ENCODE results near the gene NDUFS4.

Gene NDUFS4

DNA sequence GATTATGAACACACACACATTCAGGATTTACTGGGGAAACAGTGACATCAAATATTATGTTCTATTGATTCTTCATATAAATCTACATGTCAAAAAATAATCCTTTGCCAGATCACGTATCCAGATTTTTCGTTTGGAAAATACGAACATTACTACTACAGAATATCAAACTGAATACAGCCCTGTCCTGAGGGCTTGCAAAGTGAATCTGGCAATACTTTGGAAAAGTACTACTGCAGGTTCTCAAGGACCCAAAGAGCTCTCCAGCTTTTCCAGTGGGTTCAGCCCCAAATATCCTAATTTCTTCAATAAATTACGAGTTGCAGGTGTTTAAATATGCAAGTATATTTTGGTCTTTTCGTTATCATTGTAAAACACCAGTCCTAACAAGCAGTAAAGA, 411 bp upstream of the NDUFS4 start:
- H3K27ac ChIP-seq (ENCODE audit: low read length): 0 out of 2 replicates have a peak overlapping the region, but pooled peaks have one; percentile 54
- no peaks in the 10 kb centered on the region for H3K27me3 ChIP-seq (ENCODE audit: low read depth, low read length)
- peak overlapping the region; percentile 98 for H2AFZ ChIP-seq (ENCODE audit: low read depth, low read length)
- no peak for TF ChIP-seq EZH2phosphoT487 (IDR thresholded peaks at IDR 0.05; ENCODE audit: low read depth)
- TF ChIP-seq, protein P1, sequence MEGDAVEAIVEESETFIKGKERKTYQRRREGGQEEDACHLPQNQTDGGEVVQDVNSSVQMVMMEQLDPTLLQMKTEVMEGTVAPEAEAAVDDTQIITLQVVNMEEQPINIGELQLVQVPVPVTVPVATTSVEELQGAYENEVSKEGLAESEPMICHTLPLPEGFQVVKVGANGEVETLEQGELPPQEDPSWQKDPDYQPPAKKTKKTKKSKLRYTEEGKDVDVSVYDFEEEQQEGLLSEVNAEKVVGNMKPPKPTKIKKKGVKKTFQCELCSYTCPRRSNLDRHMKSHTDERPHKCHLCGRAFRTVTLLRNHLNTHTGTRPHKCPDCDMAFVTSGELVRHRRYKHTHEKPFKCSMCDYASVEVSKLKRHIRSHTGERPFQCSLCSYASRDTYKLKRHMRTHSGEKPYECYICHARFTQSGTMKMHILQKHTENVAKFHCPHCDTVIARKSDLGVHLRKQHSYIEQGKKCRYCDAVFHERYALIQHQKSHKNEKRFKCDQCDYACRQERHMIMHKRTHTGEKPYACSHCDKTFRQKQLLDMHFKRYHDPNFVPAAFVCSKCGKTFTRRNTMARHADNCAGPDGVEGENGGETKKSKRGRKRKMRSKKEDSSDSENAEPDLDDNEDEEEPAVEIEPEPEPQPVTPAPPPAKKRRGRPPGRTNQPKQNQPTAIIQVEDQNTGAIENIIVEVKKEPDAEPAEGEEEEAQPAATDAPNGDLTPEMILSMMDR (IDR thresholded peaks at IDR 0.05; ENCODE audit: low read depth, low read length): no peak
- peaks cover 3% of the 10 kb centered on the region; the same call in 1 of the 2 replicates for H3K9me3 ChIP-seq (ENCODE audit: insufficient read depth, low read length)
- peak overlapping the region; percentile 86 for H3K4me2 ChIP-seq (ENCODE audit: low read length)
- peak overlapping the region; percentile 98 for H3K4me3 ChIP-seq (ENCODE audit: low read length)
- H3K4me1 ChIP-seq (ENCODE audit: low read length): peaks cover 18% of the 10 kb centered on the region
- peak overlapping the region; percentile 87 for H3K9ac ChIP-seq (ENCODE audit: low read length)
- peaks cover 39% of the 10 kb centered on the region for H3K79me2 ChIP-seq (ENCODE audit: low read length)
- 0 out of 2 replicates have a peak, but pooled peaks cover 3% of the 10 kb centered on the region for H4K20me1 ChIP-seq (ENCODE audit: insufficient read depth, low read length)
- peaks cover 3% of the 10 kb centered on the region for H3K36me3 ChIP-seq (replicated peaks; ENCODE audit: low read depth, low read length)

DNA sequence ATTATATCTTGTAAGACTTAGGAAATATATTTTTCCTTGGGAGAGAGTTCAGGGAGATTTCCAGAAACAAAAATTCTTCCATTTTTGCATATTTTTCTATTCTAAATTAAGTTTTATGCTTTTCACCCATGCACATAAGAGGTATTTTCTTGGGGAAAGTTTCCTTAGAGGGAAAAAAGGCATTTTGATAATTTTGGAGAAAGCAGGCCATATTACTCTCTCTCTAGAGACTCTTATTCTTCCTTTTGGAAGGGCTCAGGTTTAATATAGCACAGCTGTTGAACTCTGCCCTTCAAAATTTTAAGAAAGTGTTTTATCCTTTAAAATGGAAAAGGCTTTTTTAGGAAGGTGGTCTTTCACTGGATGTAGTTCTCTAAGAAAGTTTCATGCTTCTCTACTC, 8.0 kb downstream of the NDUFS4 start:
- no peaks in the 10 kb centered on the region for H3K4me1 ChIP-seq (ENCODE audit: low read length)
- H2AFZ ChIP-seq (ENCODE audit: low read depth, low read length): no peak overlapping the region
- H3K4me2 ChIP-seq (ENCODE audit: low read length): no peak overlapping the region
- H3K36me3 ChIP-seq (replicated peaks; ENCODE audit: low read depth, low read length): no peaks in the 10 kb centered on the region
- peaks cover 74% of the 10 kb centered on the region for H3K79me2 ChIP-seq (ENCODE audit: low read length)
- H3K27ac ChIP-seq (ENCODE audit: low read length): no peak overlapping the region
- H3K9me3 ChIP-seq (ENCODE audit: insufficient read depth, low read length): no peaks in the 10 kb centered on the region
- H4K20me1 ChIP-seq (ENCODE audit: insufficient read depth, low read length): peaks cover 24% of the 10 kb centered on the region; the same call in 1 of the 2 replicates
- TF ChIP-seq, protein P1 (IDR thresholded peaks at IDR 0.05; ENCODE audit: low read depth, low read length): no peak
- TF ChIP-seq EZH2phosphoT487 (IDR thresholded peaks at IDR 0.05; ENCODE audit: low read depth): no peak
- H3K9ac ChIP-seq (ENCODE audit: low read length): no peak overlapping the region
- H3K4me3 ChIP-seq (ENCODE audit: low read length): no peak overlapping the region
- H3K27me3 ChIP-seq (ENCODE audit: low read depth, low read length): no peaks in the 10 kb centered on the region

DNA sequence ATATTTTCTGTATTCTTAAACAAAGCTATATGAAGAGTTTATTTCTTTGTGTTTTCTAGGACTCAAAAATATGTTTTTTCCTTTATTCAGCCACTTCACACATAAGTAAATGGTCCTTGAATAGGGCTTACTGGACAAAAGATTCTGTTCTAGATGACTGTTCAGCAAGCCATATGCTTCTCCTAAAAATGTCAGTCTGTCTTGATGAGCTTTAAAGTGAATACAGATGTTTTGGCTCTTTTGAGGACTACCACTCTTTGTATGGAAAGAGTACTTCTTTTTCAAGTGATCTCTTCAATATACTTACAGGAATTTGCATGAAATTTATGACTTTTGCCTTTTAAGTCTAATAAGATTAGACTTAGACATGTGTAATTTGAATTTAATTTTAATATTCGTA, 8.4 kb downstream of the NDUFS4 start:
- Histone ChIP-seq H3K27ac (ENCODE audit: low read length) (no peak overlapping the region), H3K4me2 (ENCODE audit: low read length) (no peak overlapping the region), H3K9ac (ENCODE audit: low read length) (no peak overlapping the region), H3K9me3 (ENCODE audit: insufficient read depth, low read length) (no peaks in the 10 kb centered on the region), H2AFZ (ENCODE audit: low read depth, low read length) (no peak overlapping the region), H3K27me3 (ENCODE audit: low read depth, low read length) (no peaks in the 10 kb centered on the region), H3K4me3 (ENCODE audit: low read length) (no peak overlapping the region), H3K4me1 (ENCODE audit: low read length) (no peaks in the 10 kb centered on the region), H4K20me1 (ENCODE audit: insufficient read depth, low read length) (peaks cover 26% of the 10 kb centered on the region; the same call in 1 of the 2 replicates), H3K79me2 (ENCODE audit: low read length) (peaks cover 74% of the 10 kb centered on the region), H3K36me3 (replicated peaks; ENCODE audit: low read depth, low read length) (no peaks in the 10 kb centered on the region)
- TF ChIP-seq EZH2phosphoT487 (IDR thresholded peaks at IDR 0.05; ENCODE audit: low read depth): no peak
- TF ChIP-seq, protein P1 (IDR thresholded peaks at IDR 0.05; ENCODE audit: low read depth, low read length): no peak

DNA sequence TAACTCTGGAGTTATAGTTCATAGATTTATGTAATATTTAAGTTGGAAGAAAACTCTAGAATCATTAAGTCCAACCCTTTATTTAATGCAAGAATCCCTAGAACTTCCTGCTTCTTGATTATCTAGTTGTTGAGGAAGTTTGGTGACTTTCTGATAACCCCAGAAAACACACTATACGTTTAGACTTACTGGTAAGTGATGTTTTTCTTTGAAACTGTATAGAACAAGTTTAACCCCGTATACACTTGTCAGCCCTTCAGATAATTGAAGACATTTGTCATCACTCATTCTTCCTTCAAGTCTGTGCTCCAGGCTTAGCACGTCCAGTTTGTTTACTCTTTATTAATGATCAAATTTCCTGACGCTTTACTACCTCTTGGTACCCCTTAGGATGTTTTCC, 9.0 kb downstream of the NDUFS4 start:
- Histone ChIP-seq H3K27ac (ENCODE audit: low read length) (no peak overlapping the region), H3K9me3 (ENCODE audit: insufficient read depth, low read length) (no peaks in the 10 kb centered on the region), H3K9ac (ENCODE audit: low read length) (no peak overlapping the region), H3K4me1 (ENCODE audit: low read length) (no peaks in the 10 kb centered on the region), H3K4me3 (ENCODE audit: low read length) (no peak overlapping the region), H3K4me2 (ENCODE audit: low read length) (no peak overlapping the region), H3K79me2 (ENCODE audit: low read length) (peaks cover 73% of the 10 kb centered on the region), H3K36me3 (replicated peaks; ENCODE audit: low read depth, low read length) (no peaks in the 10 kb centered on the region), H4K20me1 (ENCODE audit: insufficient read depth, low read length) (peaks cover 30% of the 10 kb centered on the region; the same call in 1 of the 2 replicates), H3K27me3 (ENCODE audit: low read depth, low read length) (no peaks in the 10 kb centered on the region), H2AFZ (ENCODE audit: low read depth, low read length) (no peak overlapping the region)
- no peak for TF ChIP-seq EZH2phosphoT487 (IDR thresholded peaks at IDR 0.05; ENCODE audit: low read depth)
- TF ChIP-seq, protein P1 (IDR thresholded peaks at IDR 0.05; ENCODE audit: low read depth, low read length): no peak

All from OCI-LY3 (cell line).